Chondrocyte (in vitro differentiated cells): ENCODE data around the gene DEAF1. TPM values are rescaled to one million over a fixed set of nuclear protein-coding genes. Genes with fewer than 3 reads are reported as not detected.
"Not testable (repeated sequence)": the region's sequence is repeated elsewhere in the genome, so short reads cannot be mapped to it uniquely, and the experiment has no call there.

Experiments used
- DNase-seq: peaks from one replicate; pipeline ENCODE4 v3.0.0; 2021; ENCODE audit warnings: mixed read lengths, low spot score
- H3K27ac Mint-ChIP-seq: one replicate; pipeline ENCODE4 v1.8.0; 2021; ENCODE audit warnings: mild to moderate bottlenecking, moderate library complexity, mixed read lengths; ENCODE audit not compliant: unreplicated experiment
- H3K27me3 Mint-ChIP-seq: 2 replicates; pipeline ENCODE4 v1.8.0; 2021; ENCODE audit warnings: low read depth, mixed read lengths
- H3K36me3 Mint-ChIP-seq: 2 replicates; pipeline ENCODE4 v1.8.0; 2021; ENCODE audit warnings: low read depth, mixed read lengths
- H3K4me1 Mint-ChIP-seq: 2 replicates; pipeline ENCODE4 v1.8.0; 2021; ENCODE audit warnings: low read depth, mild to moderate bottlenecking, mixed read lengths
- H3K4me3 Mint-ChIP-seq: one replicate; pipeline ENCODE4 v1.8.0; 2021; ENCODE audit warnings: mild to moderate bottlenecking, moderate library complexity, mixed read lengths; ENCODE audit not compliant: unreplicated experiment
- H3K9me3 Mint-ChIP-seq: 2 replicates; pipeline ENCODE4 v1.8.0; 2021; ENCODE audit warnings: low read depth, mixed read lengths
- CTCF ChIP-seq: fragments of 200-600 bp; sonication (generic); IDR thresholded peaks from 2 replicates; pipeline ENCODE4 v1.5.0; 2021; ENCODE audit warnings: antibody characterized with exemption, mild to moderate bottlenecking, moderate library complexity
- total RNA-seq: library from RNA; stranded (reverse); gene quantifications from 3 replicates; pipeline ENCODE4 v1.2.1, GENCODE V29; 2021

DEAF1 gene
- total RNA-seq, 1 donor from 2014 or later: 67.6 TPM

GRCh38 chr11:692824-693414 is 2.1 kb downstream of the DEAF1 start:
- Mint-ChIP-seq H3K4me3 (peak overlapping the region; percentile 78), H3K9me3 (no peaks in the 10 kb centered on the region), H3K36me3 (peaks cover 5% of the 10 kb centered on the region), H3K27ac (peak overlapping the region; percentile 97), H3K4me1 (peaks cover 63% of the 10 kb centered on the region), H3K27me3 (no peaks in the 10 kb centered on the region)
- no peak for DNase-seq
- no peak for TF ChIP-seq CTCF

GRCh38 chr11:691710-692590 is 3.1 kb downstream of the DEAF1 start:
- TF ChIP-seq CTCF: no peak
- peaks cover 12% of the 10 kb centered on the region for H3K36me3 Mint-ChIP-seq
- no peaks in the 10 kb centered on the region for H3K27me3 Mint-ChIP-seq
- peaks cover 53% of the 10 kb centered on the region for H3K4me1 Mint-ChIP-seq
- H3K27ac Mint-ChIP-seq: peak overlapping the region; percentile 97
- no peaks in the 10 kb centered on the region for H3K9me3 Mint-ChIP-seq
- no peak for DNase-seq
- H3K4me3 Mint-ChIP-seq: no peak overlapping the region

GRCh38 chr11:690738-691633 is 4.0 kb downstream of the DEAF1 start:
- TF ChIP-seq CTCF: no peak
- Mint-ChIP-seq H3K4me3 (peak overlapping the region; percentile 6), H3K9me3 (no peaks in the 10 kb centered on the region), H3K36me3 (peaks cover 18% of the 10 kb centered on the region), H3K27ac (peak overlapping the region; percentile 76), H3K4me1 (peaks cover 45% of the 10 kb centered on the region), H3K27me3 (no peaks in the 10 kb centered on the region)
- DNase-seq: no peak

- Mint-ChIP-seq H3K36me3 (peaks cover 20% of the 10 kb centered on the region), H3K4me1 (peaks cover 45% of the 10 kb centered on the region)
- not testable (repeated sequence) for DNase-seq, H3K27me3 Mint-ChIP-seq, H3K4me3 Mint-ChIP-seq, H3K9me3 Mint-ChIP-seq, H3K27ac Mint-ChIP-seq
These were observed 4.8 kb downstream of the DEAF1 start for GRCh38 chr11:690244-690643.

- Mint-ChIP-seq H3K36me3 (peaks cover 22% of the 10 kb centered on the region), H3K27me3 (no peaks in the 10 kb centered on the region), H3K4me1 (peaks cover 45% of the 10 kb centered on the region), H3K27ac (peak overlapping the region; percentile 95), H3K9me3 (no peaks in the 10 kb centered on the region), H3K4me3 (no peak overlapping the region)
- TF ChIP-seq CTCF: no peak
- DNase-seq: no peak
These were observed 5.4 kb downstream of the DEAF1 start for GRCh38 chr11:689625-690024.
